HG03159 (cell line): ENCODE data around the gene ZFHX2.
"Not testable (repeated sequence)": the region's sequence is repeated elsewhere in the genome, so short reads cannot be mapped to it uniquely, and the experiment has no call there.

Source experiments
- ATAC-seq: cut with Tn5 transposase; IDR thresholded peaks from one replicate; pipeline ENCODE4 v1.9.1; 2021; ENCODE audit warnings: mild to moderate bottlenecking, moderate library complexity; ENCODE audit not compliant: unreplicated experiment

ZFHX2 gene

DNA sequence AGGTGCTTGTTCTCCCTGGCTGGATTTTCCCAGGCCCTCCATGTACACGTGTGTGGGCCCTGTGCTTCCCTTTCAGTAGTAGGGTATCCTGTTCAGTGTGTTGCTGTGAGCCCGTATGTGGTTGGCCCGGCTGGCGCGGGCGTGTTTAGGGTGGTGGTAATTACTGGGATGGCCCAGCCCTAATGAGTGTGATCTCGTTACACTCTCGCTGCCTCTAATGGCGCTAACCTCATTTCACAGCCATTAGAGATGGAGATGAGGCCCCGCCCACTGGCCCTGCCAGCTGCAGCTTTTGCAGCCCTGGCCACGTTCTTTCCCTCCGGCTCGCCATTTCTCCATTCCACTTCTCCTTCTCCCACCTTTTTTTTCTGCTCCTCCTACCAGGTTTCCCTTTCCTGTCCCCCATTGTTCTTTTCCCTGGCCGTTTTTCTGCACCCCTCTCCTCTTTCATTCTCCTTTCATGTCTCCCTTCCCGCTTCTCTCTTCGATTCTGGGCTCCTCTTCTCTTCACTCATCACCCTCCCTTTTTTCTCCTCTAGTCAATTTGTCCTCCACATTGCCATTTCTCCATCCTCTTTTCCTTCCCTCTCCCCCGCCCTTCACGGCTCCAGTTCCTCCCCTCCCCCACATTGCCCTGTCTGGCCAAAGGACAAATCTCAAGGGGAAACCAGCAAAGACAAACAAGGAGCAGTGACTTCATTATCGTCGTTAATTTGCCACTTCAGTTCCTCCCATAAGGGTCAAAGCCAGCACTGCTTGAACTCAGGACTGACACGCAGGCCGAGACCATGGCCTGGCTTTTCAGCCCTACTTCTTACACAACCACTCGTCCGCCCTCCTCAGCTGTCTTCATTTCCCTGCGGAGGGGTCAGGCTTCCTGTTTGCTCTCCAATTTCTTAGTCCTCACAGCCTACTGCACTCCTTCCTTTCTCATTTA, 6.8 kb downstream of the ZFHX2 start:
- no peak for ATAC-seq

DNA sequence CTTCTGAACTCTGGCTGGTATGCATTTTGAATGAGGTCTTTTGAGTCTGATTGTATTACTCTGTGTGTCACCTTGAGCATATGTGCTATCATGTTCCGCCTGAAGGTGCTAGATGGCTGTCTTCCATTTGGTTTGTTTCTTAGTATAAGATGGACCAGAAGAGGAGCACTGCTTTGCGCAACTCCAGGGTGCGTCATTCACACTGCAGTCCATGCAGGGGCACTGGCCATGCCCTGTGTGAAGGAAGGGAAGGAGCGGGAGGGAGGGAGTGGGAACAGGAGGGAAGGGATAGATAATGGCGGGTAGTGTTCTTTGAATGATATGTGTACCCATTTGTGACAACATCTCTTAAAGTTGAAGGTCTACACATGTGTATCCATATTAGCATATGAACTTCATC, 8.2 kb downstream of the ZFHX2 start:
- ATAC-seq, result no peak

DNA sequence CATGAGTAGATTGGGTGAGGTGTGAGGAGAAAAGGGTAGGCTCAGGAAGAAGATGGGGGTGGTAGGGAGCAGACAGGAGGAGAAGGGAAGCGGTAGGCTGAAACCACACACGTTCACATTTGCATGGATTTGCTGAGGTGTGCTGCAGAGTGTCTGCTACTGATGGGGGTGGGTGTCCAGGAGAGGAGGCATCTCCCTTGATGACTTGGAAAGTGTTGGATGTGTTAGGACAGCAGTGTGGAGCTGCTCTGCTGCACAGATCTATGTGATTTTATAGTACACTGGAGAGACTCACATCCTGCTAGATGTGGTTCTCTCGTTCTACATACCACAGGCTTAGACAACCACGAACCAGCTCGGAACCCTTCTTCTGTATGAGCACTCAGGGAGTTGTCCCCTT, 9.3 kb downstream of the ZFHX2 start:
- no peak for ATAC-seq

DNA sequence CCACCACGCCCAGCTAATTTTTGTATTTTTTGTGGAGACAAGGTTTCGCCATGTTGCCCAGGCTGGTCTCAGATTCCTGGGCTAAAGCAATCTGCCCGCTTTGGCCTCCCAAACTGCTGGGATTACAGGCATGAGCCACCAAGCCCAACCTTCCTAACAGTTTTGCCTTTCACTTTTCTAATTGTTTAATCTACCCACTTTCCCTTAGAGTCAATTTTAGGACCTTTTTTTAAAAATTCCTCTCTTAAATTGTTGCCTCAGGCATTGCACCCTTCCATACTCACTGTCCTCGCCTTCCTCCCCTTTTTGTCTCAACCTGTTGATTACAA, 11.5 kb downstream of the ZFHX2 start:
- ATAC-seq, result no peak

DNA sequence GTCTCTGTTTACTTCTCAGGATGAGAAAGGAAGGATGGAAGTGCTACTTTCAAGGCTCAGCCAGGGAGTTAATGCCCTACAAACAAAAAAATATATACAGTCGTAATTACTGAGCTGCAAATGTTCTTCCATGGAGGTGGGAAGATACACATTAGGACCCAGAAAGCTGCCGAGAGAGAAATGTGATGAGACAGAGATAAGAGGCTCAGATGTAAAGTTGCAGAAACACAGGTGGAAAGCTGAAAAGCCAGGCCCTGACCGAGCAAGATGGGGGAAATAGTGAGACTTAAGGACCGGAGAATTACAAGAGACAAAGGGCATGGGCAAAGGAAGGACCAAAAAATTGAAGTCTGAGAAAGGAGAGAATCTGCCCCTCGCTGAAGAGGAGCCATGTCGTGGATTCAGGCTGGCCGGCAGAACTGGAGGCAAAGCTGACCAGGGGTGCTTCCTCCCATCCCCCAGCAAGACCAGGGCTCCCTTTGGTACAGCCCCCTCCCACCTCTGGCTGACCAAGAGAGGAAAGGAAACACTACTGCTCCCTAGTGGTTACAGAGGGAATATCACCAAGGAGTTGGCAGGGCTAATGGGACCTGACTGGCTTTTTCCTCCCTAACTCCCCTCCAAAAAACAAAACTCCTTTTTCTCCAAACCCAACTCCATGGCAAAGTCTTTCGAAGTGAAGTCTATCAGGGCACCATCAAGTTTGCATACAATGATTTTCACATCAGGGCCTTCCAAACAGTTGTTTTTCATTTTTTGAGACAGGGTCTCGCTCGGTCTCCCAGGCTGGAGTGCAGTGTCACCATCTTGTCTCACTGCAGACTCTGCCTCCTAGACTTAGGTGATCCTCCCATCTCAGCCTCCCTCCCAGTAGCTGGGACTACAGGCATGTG, 12.1 kb downstream of the ZFHX2 start:
- no peak for ATAC-seq

DNA sequence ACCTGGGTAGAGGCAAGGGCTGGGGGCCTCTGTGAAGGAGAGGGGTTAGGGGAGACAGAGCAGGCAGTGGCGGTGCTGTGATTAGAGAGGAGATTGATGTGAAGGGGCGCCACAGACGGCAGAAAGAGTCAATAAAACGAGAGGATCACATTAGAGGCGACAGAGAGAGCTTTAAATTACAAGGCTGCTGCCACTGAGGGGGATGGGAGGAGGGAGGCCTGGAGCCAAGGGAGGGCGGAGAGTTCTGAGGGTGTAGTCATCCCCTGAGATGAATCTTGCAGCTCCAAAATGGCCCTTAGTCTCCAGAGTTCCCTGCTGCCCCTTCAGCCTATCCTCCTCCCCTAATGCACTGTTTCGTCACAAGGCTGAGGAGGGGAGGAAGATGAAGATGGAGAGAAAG, 12.8 kb downstream of the ZFHX2 start:
- ATAC-seq, result no peak

DNA sequence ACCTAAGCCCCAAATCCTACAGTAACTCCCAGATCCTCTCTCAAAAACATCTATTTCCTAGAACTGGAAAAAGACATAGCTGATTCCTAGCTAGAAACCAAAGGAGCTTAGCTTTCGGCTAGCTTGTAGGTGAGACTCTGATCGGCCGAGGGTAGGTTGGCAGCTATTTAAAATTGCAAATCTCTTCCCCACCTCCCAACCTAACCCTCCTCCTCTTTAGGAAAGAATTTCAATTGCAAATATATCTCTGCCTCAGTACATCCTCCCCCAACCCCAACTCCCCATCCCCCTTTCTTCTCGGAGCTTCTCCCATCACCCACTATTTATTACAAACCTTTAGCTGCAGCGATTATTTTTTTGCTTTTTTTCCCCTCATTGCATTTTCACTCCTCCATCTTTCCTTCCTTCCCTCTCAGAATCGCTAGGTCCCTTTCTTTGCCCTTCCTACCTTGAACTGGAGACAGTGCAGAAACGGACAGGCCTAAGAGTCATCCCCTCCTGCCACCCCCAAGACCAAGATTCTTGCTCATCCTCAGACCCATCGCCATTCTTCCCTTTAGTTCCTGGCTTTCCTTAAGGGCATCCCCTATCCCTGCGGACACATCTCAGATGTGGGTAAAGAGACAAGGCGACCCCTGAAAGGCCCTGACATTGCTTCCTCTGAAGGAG, 13.4 kb downstream of the ZFHX2 start:
- no peak for ATAC-seq

DNA sequence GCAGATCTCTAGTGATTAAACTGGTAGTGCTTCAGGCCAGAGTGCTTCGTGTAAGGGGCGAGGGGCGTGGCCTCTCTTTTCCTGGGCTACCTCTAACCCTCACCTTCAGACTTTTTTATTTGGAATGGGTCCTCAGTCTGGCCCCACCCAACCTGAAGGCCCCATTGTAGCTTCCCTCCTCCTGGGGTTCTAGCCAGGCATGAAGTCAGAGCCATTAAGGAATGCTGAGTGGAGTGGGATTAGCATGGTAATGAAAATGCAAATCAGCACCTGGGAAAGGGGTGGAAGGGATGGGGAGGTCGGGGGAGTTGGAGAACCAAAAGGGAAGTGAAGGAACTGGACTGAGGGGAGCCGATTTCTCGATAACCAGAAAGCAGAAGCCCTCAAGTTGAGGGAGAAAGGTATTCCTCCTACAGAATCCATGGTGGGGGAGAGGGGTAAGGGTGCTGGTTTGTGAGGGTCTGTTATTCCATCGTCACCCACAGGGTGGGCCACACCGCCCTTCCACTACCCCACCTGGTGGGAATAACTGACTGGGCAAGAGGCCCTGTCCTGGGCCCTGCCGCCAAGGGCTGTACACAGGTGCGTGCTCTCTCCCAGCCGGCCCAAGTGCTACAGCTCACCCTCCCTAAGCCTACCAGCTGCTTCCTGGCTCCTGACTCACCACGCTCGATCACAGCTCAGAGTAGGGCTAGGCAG, 14.1 kb downstream of the ZFHX2 start:
- ATAC-seq, result no peak

DNA sequence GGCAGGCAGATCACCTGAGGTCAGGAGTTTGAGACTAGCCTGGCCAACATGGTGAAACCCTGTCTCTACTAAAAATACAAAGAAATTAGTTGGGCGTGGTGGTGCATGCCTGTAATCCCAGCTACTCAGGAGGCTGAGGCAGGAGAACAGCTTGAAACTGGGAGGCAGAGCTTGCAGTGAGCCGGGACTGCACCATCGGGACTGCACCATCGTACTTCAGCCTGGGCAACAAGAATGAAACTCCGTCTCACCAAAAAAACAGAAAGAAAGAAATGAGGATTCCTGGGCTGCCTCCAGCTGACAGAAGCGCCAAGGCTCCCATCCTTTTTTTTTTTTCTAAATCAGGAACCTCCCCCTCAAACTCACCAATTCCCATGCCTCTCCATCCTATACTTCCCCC, 14.7 kb downstream of the ZFHX2 start:
- not testable (repeated sequence) for ATAC-seq

DNA sequence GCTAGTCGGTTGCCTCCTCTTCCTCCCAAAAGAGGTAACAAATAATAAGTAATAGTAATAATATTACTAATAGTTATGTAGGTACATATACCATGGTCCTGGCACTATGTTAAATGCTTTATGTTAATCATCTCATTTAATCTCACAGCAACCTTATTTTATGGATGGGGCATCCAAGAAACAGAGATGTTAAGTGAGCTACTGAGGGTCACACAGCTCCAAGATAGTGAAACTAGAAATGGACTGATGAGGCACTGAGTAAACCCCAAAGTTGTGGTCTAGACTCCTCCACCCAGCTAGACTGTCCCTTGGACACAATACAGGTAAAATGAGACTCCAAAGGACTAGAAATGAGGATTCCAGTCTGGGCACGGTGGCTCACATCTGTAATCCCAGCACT, 15.1 kb downstream of the ZFHX2 start:
- ATAC-seq, result no peak

DNA sequence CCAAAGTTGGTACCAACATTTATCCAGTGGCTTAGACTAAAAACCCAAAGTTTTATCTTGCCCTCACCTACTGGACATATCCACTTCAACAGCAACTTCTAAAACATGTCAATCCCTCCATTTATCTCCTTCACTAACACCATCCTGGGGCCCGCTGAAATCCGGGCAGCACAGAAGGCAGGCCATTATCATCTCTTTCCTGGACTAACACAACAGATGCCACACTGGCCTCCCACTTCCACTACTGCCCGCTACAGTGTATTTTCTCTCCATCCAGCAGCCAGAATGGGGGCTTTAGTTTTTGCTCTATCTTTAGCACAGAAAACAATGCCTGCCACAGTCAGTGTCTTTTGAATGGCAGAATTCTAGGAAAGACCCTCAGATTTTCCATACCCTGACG, 15.6 kb downstream of the ZFHX2 start:
- ATAC-seq, result no peak

DNA sequence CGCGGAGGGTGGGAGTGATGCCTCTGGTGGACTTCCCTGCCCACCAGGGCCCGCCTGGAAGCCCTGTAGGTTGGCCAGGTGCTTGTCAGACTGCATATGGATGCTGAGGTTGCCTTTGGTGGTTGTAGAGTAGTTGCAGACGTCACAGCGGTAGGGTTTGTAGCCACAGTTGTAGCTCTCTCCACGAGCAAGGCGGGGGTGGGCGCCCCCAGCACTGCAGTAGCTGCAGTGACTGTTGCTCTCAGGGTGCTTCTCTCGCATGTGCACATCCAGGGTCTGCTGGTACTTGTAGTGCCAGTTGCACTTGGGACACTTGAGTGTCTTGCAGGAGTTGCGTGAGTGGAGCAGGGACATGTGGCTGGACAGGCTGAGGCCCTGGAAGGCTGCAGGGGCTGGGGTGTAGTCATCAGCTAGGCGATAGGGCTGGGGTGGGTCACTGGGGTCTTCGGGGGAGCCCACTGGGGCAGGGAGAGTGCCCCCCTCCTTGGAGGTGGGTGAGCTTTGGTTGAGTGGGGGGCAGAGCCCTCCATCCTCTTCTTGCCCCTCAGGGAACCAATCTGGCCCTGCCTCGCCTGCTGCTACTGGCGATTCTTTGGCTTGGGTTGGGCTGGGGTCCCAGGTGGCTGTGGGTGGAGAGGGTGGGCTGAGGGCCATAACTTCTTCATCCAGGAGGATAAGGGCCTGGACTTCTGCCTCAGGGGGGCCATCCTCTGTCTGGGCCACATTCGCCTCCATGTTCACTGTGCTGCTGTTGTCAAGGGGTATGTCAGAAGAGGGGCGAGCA, 17.7 kb downstream of the ZFHX2 start:
- ATAC-seq, result no peak

DNA sequence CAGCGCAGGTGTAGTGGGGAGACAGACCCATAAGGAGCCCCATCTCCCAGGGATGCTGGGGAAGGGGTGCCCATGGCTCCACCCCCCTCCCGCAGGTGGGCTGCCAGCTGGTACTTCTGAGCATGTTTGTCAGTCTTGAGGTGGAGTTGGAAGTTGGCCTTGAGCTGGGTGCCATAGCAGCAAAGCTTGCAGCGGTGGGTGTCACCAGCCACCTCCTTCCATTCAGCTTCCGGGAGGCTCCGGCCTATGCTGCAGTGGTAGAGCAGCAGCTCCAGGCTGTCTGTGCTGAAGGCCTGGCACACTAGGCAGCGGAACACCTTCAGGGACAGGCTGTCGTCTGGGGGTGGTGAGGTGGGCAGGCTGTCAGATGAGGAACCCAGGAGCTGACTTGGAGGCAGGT, 18.9 kb downstream of the ZFHX2 start:
- ATAC-seq, result no peak

DNA sequence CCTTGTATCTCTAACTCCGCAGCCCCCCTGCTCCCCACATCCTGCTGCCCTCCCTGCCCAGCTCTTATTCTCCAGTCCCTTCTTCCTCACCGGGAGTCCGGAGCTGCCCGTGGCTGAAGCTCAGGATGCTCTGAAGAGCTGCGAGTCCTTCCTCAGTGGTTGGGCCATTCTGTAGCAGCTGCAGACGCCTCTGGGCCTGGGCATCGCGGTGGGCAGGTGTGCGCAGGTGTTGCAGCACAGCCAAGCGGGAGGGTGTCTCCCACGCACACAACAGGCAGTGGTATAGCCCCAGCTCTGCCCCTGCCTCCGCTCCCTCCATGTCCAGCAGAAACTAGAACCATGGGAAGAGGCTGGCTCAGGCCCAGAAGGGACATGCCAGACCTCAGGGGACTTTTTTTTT, 20.2 kb downstream of the ZFHX2 start:
- ATAC-seq, result no peak

DNA sequence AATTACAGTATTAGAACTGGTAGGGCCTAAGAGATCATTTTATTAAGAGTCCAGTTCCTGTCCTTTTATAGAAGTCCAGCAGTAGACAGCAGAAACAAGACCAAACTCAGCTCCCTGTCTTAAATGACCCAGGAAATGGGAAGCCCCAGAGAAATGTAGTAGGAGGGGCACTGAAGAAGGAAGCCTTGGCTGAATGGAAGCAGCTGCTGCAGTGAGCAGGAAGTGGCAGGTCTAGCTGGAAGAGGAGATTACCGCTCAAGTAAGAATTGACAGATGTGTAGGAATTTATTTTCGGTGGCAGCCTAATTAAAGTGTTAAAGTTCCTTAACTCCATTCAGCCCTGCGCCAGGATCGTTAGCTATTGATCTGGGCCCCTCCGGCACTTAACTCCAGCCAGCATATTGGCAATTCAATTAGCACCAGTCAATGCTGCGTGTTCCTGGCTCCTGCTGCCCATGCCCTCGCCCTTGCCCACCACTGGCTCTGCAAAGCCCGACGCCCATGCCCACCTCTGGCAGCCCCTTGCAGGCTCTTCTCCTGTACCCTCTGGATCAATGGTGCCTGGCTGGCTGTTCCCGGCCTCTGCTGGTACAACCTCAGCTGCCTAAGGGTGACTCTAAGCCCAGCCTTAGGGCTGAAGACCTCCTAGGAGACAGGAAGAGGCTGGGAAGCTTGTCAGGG, 21.1 kb downstream of the ZFHX2 start:
- ATAC-seq, result no peak

DNA sequence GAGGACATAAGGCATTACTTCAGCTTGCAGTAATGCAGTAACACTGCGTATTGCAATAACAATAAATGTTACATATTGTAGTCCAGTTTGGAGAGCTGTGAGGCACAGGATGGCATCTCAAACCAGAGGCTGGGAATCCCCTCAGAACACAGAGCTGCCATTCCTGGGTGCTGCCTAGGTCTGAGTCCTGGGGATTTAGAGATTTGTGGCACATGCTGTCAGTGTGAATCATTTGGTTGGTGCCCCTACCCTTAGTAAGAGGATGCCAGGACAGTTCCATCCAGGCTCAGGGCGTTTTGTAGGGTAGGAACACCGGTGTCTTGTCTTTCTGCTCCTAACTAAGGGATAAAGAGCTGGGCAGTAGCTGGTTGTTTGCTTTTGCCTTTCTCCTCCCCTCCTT, 22.5 kb downstream of the ZFHX2 start:
- no peak for ATAC-seq

DNA sequence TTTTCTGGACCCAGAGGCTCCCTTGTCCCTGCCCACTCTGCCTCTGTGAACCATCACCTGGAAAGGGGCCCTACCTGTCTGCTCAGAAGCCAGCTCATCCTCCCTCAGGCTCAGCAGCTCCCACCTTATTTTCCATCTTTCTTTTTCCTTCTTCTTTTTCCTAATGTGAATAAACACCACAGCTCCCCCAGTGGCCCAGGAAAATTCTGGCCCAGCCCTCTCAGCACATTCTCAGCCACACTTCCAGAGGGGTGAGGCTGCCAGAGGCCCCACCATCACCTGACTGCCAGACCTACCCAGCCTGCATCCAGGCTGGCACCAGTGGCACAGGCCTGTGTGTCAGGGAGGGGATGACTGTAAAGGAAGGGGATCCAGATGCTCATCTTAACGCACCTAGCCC, 23.0 kb downstream of the ZFHX2 start:
- no peak for ATAC-seq

DNA sequence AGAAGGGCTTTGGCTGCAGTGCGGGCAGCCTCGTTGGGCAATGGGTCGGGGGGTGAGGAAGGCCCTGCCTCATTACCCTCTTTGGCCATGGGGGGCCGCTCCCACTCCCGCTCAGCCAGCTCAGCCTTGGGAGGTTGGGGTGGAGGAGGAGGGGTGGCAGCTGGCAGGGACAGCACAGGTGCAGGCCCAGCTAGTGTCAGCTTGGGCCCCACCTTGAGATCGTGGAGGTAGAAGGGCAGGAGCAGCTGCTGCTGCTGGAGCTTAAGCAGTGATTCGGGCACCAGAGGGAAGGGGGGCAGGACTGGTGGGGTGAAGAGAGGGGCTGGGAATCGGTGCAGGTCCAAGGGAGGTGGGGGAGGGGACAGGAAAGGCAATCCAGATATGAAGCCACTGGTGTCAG, 26.0 kb downstream of the ZFHX2 start:
- ATAC-seq, result no peak

DNA sequence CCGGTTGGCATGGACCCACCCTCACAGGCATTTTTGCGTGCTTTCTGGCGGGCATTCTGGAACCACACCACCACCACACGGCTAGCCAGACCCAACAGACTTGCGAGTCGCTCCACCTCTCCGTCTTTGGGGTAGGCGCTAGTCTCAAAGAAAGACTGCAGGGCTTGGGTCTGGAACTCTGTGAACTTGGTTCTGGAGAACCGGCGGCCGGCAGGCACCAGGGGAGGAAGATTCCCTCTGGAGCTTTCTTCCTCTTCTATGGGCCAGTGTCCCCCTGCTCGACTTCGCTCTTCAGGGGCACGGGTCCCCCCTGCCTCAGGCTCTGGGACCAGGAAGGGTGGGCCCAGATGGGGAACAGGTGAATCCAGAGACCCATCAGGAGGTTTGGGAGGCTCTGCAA, 26.6 kb downstream of the ZFHX2 start:
- ATAC-seq, result no peak
